GM13976 (cell line): Measurements from ENCODE around the gene SPEF1.

ENCODE experiments used
- DNase-seq: peaks from one replicate; pipeline ENCODE4 v3.0.0; 2012; ENCODE audit warnings: low spot score
- in situ Hi-C: fragments of 300-500 bp; cut with MboI; formaldehyde crosslinking; loops from one replicate; pipeline ENCODE4 v1.12.0; 2022; ENCODE audit warnings: low sequenced_read_pairs, mixed read lengths, inconsistent platforms; ENCODE audit not compliant: unreplicated experiment
- TF ChIP-seq, protein P1 (sequence below): IDR thresholded peaks from 2 replicates; pipeline ENCODE4 v1.5.1; 2012; ENCODE audit warnings: borderline replicate concordance, mild to moderate bottlenecking; ENCODE audit not compliant: insufficient read depth; ENCODE audit errors: extremely low read depth, missing control alignments, control extremely low read depth

SPEF1 gene

DNA sequence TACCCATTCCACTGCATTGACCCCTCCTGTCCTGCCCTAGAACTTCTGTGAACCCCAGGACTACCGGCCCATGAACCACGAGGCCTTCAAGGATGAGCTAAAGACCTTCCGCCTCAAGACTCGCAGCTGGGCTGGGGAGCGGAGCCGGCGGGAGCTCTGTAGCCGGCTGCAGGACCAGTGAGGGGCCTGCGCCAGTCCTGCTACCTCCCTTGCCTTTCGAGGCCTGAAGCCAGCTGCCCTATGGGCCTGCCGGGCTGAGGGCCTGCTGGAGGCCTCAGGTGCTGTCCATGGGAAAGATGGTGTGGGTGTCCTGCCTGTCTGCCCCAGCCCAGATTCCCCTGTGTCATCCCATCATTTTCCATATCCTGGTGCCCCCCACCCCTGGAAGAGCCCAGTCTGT is 23.5 kb upstream of the SPEF1 start:
- DNase-seq: no peak
- TF ChIP-seq, protein P1, sequence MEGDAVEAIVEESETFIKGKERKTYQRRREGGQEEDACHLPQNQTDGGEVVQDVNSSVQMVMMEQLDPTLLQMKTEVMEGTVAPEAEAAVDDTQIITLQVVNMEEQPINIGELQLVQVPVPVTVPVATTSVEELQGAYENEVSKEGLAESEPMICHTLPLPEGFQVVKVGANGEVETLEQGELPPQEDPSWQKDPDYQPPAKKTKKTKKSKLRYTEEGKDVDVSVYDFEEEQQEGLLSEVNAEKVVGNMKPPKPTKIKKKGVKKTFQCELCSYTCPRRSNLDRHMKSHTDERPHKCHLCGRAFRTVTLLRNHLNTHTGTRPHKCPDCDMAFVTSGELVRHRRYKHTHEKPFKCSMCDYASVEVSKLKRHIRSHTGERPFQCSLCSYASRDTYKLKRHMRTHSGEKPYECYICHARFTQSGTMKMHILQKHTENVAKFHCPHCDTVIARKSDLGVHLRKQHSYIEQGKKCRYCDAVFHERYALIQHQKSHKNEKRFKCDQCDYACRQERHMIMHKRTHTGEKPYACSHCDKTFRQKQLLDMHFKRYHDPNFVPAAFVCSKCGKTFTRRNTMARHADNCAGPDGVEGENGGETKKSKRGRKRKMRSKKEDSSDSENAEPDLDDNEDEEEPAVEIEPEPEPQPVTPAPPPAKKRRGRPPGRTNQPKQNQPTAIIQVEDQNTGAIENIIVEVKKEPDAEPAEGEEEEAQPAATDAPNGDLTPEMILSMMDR: no peak
- in situ Hi-C loops: no loop called here

DNA sequence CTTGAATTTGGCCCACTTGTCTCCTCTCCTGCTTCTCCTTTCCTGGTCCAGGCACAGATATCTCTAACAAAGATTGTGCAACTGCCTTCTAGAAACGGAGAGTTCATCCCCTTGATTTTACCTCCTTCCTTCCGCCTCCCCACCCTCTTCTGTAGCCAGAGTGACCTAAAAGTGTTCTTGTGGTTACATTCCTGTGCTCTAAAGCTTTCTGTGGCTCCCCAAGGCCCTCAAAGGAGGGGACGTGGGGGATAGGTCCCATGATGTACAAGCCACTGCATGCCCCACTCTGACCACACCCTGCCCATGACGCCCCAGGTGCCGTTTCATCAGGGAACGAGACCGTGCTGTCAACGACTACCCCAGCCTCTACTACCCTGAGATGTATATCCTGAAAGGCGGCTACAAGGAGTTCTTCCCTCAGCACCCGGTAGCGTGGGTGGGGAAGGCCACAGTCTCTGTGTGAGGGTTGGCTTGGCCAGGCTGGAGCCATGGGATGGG is 23.1 kb upstream of the SPEF1 start:
- in situ Hi-C loops: no loop called here
- DNase-seq: no peak
- TF ChIP-seq, protein P1: no peak

DNA sequence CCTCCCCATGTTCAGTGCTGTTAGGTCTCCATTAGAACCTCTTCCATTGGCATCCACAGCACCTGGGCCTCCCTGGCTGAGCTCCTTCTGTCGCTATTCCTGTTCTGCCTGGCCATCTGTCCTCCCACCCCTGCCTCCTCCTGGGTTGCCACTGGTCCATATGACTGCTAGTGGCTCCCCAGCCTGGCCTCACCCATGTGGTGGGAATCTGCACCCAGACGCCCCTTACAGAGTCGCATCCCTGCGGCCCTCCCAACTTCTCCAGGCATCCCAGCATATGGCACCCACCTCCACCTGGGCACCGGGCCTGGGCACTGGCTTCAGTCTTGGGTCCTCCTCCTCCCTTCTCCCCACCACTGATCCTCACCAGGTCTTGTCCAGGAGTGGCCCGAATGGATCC is 22.6 kb upstream of the SPEF1 start:
- no peak for DNase-seq
- in situ Hi-C loops: no loop called here
- TF ChIP-seq, protein P1: no peak

DNA sequence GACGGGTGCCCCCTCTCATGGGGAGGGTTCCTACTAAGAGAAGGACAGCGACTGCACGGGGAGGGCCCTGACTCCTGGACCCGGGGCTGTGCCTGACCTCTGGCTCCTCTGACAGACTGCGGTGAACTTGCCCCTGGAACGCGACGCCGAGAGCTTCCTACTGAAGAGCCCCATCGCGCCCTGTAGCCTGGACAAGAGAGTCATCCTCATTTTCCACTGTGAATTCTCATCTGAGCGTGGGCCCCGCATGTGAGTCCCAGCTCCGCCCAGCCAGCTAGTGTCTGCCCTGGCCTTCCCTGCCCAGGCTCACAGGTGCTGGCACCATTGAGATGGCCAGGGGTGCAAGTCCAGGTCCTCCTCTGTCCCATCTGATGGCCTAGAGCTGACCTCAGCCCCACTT is 22.0 kb upstream of the SPEF1 start:
- in situ Hi-C loops: no loop called here
- DNase-seq: no peak
- TF ChIP-seq, protein P1: no peak

DNA sequence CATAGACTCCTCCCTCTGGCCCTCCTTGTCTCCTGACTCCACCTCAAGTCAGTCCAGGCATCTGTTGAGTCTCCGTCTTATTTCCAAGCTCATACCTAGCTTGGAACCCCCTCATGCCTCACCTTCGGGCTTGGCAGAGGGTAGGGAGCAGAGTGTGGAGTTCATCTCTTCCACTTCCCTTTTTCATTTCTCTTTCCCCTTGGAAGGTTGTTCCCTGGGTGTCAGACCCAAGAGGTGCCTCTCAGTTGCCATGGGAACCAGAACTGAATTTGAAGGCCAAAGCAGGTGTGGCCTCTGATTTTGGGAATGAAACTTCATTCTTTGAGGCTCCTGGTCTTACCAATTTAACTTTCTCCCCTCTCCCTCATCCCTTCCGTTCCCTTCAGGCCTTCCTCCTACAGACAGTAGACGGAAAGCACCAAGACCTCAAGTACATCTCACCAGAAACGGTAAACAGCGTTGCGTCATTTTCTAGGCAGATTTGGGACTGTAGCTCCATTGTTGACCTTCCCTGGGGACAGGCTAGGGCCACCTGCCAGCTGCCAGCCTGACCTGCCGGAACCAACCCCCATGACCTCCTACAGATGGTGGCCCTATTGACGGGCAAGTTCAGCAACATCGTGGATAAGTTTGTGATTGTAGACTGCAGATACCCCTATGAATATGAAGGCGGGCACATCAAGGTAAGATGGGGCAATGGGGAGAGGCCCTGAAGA is 21.4 kb upstream of the SPEF1 start:
- no peak for DNase-seq
- TF ChIP-seq, protein P1: no peak
- in situ Hi-C loops: no loop called here

DNA sequence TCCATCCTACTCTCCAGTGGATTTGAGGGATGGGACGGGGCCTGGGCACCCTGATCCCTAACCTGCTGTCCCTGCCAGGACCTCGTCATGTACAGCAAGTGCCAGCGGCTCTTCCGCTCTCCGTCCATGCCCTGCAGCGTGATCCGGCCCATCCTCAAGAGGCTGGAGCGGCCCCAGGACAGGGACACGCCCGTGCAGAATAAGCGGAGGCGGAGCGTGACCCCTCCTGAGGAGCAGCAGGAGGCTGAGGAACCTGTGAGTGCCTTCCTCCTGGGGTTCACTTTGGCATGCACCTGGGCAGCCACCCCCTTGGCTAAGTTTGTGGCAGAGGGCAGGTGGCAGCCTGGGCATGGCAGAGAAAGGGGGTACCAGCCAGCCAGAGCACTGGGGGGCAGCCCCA is 20.6 kb upstream of the SPEF1 start:
- DNase-seq: no peak
- TF ChIP-seq, protein P1: no peak
- in situ Hi-C loops: no loop called here

DNA sequence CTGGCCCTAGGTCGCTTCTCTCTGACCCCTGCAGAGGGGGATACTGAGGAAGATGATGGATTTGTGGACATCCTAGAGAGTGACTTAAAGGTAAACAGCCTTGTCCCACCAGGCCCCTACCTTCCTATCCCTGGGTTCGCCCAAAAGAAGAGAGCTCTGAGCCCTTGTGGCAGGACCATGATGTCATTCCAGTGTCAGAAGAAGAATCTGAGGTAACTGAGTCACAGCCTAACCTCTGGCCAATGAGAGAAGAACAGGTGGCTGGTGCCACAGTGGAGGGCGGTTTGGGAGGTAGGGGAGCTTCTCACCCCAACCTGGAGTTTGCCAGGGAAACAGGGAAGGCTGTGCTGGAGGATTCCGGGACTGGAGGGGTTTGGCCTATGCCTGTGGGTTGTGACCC is 20.1 kb upstream of the SPEF1 start:
- no peak for DNase-seq
- TF ChIP-seq, protein P1: no peak
- in situ Hi-C loops: no loop called here
